D721Med (cell line): ENCODE results near the gene KCTD13.
A peak's percentile ranks its signal among the peaks of the same experiment; 100 is the strongest.

Source experiments
- DNase-seq: peaks from one replicate; pipeline ENCODE4 v3.0.0; 2011; ENCODE audit warnings: low spot score; ENCODE audit not compliant: insufficient read length
- FAIRE-seq: peaks from 2 replicates; lab custom pipeline; 2011; peaks lifted over from hg19 to GRCh38; lab: Jason Lieb, UNC
- TF ChIP-seq, protein P1 (sequence below): IDR thresholded peaks from 2 replicates; pipeline ENCODE4 v1.5.1; 2012; ENCODE audit warnings: mild to moderate bottlenecking, control low read depth; ENCODE audit not compliant: insufficient read depth; ENCODE audit errors: missing control alignments

Gene KCTD13

GRCh38 chr16:29904947-29905346, 21.1 kb downstream of the KCTD13 start:
- FAIRE-seq (no peak), DNase-seq (no peak)
- TF ChIP-seq, protein P1, sequence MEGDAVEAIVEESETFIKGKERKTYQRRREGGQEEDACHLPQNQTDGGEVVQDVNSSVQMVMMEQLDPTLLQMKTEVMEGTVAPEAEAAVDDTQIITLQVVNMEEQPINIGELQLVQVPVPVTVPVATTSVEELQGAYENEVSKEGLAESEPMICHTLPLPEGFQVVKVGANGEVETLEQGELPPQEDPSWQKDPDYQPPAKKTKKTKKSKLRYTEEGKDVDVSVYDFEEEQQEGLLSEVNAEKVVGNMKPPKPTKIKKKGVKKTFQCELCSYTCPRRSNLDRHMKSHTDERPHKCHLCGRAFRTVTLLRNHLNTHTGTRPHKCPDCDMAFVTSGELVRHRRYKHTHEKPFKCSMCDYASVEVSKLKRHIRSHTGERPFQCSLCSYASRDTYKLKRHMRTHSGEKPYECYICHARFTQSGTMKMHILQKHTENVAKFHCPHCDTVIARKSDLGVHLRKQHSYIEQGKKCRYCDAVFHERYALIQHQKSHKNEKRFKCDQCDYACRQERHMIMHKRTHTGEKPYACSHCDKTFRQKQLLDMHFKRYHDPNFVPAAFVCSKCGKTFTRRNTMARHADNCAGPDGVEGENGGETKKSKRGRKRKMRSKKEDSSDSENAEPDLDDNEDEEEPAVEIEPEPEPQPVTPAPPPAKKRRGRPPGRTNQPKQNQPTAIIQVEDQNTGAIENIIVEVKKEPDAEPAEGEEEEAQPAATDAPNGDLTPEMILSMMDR, result no peak

- DNase-seq, result no peak
- no peak for FAIRE-seq
- TF ChIP-seq, protein P1, result no peak
These were observed 22.4 kb downstream of the KCTD13 start for GRCh38 chr16:29903590-29903989.

GRCh38 chr16:29901607-29901945, 24.4 kb downstream of the KCTD13 start:
- DNase-seq, result no peak
- TF ChIP-seq, protein P1, result no peak

DNA sequence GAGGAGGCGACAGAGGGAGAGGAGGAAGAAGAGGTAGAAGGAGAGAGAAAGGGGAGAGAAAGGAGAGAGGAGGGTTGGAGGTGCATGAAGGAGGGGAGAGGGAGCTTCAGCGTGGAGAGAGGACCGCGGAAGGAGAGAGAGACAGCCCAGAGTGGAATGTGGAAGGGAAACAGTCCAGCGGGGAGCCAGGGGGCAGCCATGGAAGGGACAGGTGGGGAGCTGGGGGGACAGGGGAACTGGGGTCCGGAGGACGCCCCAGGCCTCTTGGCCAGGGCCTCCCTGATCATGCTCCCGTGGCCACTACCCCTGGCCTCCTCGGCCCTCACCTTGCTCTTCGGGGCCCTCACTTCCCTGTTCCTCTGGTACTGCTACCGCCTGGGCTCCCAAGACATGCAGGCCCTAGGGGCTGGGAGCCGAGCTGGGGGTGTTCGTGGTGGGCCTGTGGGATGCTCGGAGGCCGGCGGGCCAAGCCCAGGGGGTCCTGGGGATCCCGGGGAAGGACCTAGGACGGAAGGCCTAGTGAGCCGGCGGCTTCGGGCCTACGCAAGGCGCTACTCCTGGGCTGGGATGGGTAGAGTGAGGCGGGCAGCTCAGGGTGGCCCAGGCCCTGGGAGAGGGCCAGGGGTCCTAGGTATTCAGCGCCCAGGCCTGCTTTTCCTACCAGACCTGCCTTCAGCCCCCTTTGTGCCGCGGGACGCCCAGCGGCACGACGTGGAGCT, 25.0 kb downstream of the KCTD13 start:
- DNase-seq, result no peak
- no peak for FAIRE-seq
- TF ChIP-seq, protein P1, result no peak

More at GRCh38 chr16:29901607-29901945, 24.4 kb downstream of the KCTD13 start:
- no peak for FAIRE-seq

DNA sequence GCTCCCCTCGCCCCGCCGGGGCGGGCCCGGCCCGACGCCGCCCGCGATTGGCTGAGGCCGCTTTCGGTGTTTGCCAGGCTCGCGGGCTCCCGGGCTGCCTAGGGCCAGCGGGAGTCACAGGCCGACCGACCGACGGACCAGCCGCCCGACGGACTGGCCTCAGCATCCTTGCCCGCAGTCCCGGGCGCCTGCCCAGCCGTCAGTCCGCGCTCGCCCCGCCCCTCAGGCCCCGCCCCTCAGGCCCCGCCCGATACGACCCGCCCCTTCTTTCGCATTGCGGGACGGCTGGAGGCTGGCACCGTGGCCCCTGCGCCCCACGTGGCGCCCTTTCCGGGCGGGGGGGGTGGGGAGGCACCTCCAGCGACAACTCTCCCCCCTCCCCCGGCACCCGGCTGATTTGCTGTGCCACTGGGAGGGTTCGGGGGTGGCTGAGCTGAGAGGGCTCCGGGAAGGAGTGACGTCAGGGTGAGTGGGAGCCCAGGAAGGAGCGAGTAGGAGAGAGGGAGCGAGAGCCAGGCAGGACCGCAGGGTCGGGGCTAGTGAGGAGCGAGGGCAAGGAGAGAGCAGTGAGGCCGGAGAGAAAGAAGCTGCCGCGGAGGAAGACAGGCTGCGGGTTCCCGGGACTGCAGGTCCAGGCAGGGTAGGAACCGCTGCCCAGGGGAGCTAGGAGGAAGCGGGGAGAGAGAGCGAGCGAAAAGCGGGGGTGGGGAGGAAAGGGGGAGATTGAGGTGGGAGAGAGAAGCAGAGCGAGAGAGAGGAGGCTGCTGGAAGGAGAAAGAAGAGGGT, 25.7 kb downstream of the KCTD13 start, which contains the start of gene ASPHD1:
ASPHD1 (plus strand) TSS at position 387 of the 786 bp plus-strand sequence. CDS start 484 bp downstream, outside the sequence.
- TF ChIP-seq, protein P1, result no peak
- DNase-seq (peak; percentile 87), FAIRE-seq (no peak)

DNA sequence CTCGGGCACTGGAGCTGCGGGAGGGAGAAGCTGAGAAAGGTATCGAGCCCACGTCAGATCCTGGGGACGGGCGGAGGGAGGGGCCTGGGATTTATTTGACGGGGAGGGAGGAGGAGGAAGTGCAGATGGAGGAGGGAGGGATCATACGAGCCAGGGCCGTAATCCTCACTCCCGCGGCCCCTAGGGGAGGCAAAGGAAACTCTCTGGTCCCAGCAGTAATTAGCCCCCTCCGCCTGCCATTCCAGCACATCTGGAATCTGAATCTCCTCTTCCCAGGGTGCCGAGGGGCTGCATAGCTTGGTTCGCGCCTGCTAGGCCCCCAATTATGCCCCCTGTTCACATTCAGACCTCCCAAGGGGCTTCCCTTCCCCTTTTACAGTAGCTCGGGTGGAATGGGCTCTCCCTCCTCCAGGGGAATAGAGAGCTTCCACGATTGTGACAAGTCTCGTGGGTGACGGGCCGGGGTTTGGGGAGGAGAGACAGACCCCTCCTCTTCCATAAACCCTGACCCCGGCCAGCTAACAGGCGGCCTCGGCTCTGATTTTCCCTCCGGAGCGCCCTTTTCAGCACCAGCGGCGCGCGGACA, 26.4 kb downstream of the KCTD13 start, which contains the start of gene SEZ6L2:
SEZ6L2 (minus strand) TSS at position 35 of the 586 bp plus-strand sequence. CDS start 531 bp downstream, outside the sequence.
- FAIRE-seq (no peak), DNase-seq (peak; percentile 68)
- TF ChIP-seq, protein P1, result no peak
